ENCODE results near the gene C1GALT1.

GRCh38 chr7:7254908-7255307 is 72.6 kb downstream of the C1GALT1 start:
- TF ChIP-seq CTCF (conservative IDR thresholded peaks at IDR 0.05) (no peak), EZH2 (IDR thresholded peaks at IDR 0.05; ENCODE audit: low read depth) (no peak)
